ENCODE data around the gene ZCCHC4.

Gene ZCCHC4

GRCh38 chr4:25386926-25387325, 74.4 kb downstream of the ZCCHC4 start:
- Histone ChIP-seq H3K27me3 (ENCODE audit: control insufficient read depth in 1 of 2, insufficient read depth in 2 of 2, low read length in 2 of 2) (no peaks in the 10 kb centered on the region), H3K36me3 (ENCODE audit: insufficient read depth, low read length) (peaks cover 15% of the 10 kb centered on the region), H3K4me3 (ENCODE audit: low read depth in 1 of 2, low read length in 2 of 2) (no peak overlapping the region), H3K9me3 (ENCODE audit: low read length) (no peaks in the 10 kb centered on the region), H3K27ac (ENCODE audit: low read depth, low read length) (no peak overlapping the region), H3K9ac (ENCODE audit: low read length) (no peak overlapping the region), H3K4me1 (ENCODE audit: insufficient read depth, low read length) (no peaks in the 10 kb centered on the region)

GRCh38 chr4:25397305-25397704, 84.7 kb downstream of the ZCCHC4 start:
- Histone ChIP-seq H3K4me1 (ENCODE audit: insufficient read depth, low read length) (no peaks in the 10 kb centered on the region), H3K4me3 (ENCODE audit: low read depth in 1 of 2, low read length in 2 of 2) (no peak overlapping the region), H3K9me3 (ENCODE audit: low read length) (no peaks in the 10 kb centered on the region), H3K27ac (ENCODE audit: low read depth, low read length) (no peak overlapping the region), H3K9ac (ENCODE audit: low read length) (no peak overlapping the region), H3K36me3 (ENCODE audit: insufficient read depth, low read length) (peaks cover 72% of the 10 kb centered on the region), H3K27me3 (ENCODE audit: control insufficient read depth in 1 of 2, insufficient read depth in 2 of 2, low read length in 2 of 2) (no peaks in the 10 kb centered on the region)

- H3K4me1 ChIP-seq (ENCODE audit: insufficient read depth, low read length): no peaks in the 10 kb centered on the region
- H3K27me3 ChIP-seq (ENCODE audit: control insufficient read depth in 1 of 2, insufficient read depth in 2 of 2, low read length in 2 of 2): no peaks in the 10 kb centered on the region
- H3K36me3 ChIP-seq (ENCODE audit: insufficient read depth, low read length): peaks cover 72% of the 10 kb centered on the region
- no peak overlapping the region for H3K4me3 ChIP-seq (ENCODE audit: low read depth in 1 of 2, low read length in 2 of 2)
- no peak overlapping the region for H3K27ac ChIP-seq (ENCODE audit: low read depth, low read length)
- H3K9me3 ChIP-seq (ENCODE audit: low read length): no peaks in the 10 kb centered on the region
- no peak overlapping the region for H3K9ac ChIP-seq (ENCODE audit: low read length)
These were observed 86.9 kb downstream of the ZCCHC4 start for GRCh38 chr4:25399510-25399909.

- Histone ChIP-seq H3K9me3 (ENCODE audit: low read length) (no peaks in the 10 kb centered on the region), H3K27ac (ENCODE audit: low read depth, low read length) (no peak overlapping the region), H3K4me1 (ENCODE audit: insufficient read depth, low read length) (no peaks in the 10 kb centered on the region), H3K9ac (ENCODE audit: low read length) (no peak overlapping the region), H3K4me3 (ENCODE audit: low read depth in 1 of 2, low read length in 2 of 2) (no peak overlapping the region), H3K36me3 (ENCODE audit: insufficient read depth, low read length) (peaks cover 70% of the 10 kb centered on the region), H3K27me3 (ENCODE audit: control insufficient read depth in 1 of 2, insufficient read depth in 2 of 2, low read length in 2 of 2) (no peaks in the 10 kb centered on the region)
These were observed 88.5 kb downstream of the ZCCHC4 start for GRCh38 chr4:25401066-25401465.

GRCh38 chr4:25402521-25402920, 89.9 kb downstream of the ZCCHC4 start:
- H3K27ac ChIP-seq (ENCODE audit: low read depth, low read length): no peak overlapping the region
- H3K9ac ChIP-seq (ENCODE audit: low read length): no peak overlapping the region
- no peak overlapping the region for H3K4me3 ChIP-seq (ENCODE audit: low read depth in 1 of 2, low read length in 2 of 2)
- no peaks in the 10 kb centered on the region for H3K4me1 ChIP-seq (ENCODE audit: insufficient read depth, low read length)
- H3K36me3 ChIP-seq (ENCODE audit: insufficient read depth, low read length): peaks cover 59% of the 10 kb centered on the region
- H3K9me3 ChIP-seq (ENCODE audit: low read length): no peaks in the 10 kb centered on the region
- H3K27me3 ChIP-seq (ENCODE audit: control insufficient read depth in 1 of 2, insufficient read depth in 2 of 2, low read length in 2 of 2): no peaks in the 10 kb centered on the region

- Histone ChIP-seq H3K9ac (ENCODE audit: low read length) (no peak overlapping the region), H3K9me3 (ENCODE audit: low read length) (no peaks in the 10 kb centered on the region), H3K36me3 (ENCODE audit: insufficient read depth, low read length) (peaks cover 57% of the 10 kb centered on the region), H3K27me3 (ENCODE audit: control insufficient read depth in 1 of 2, insufficient read depth in 2 of 2, low read length in 2 of 2) (no peaks in the 10 kb centered on the region), H3K27ac (ENCODE audit: low read depth, low read length) (no peak overlapping the region), H3K4me3 (ENCODE audit: low read depth in 1 of 2, low read length in 2 of 2) (no peak overlapping the region), H3K4me1 (ENCODE audit: insufficient read depth, low read length) (no peaks in the 10 kb centered on the region)
These were observed 91.1 kb downstream of the ZCCHC4 start for GRCh38 chr4:25403699-25404098.

GRCh38 chr4:25405453-25405852, 92.9 kb downstream of the ZCCHC4 start:
- Histone ChIP-seq H3K27ac (ENCODE audit: low read depth, low read length) (no peak overlapping the region), H3K27me3 (ENCODE audit: control insufficient read depth in 1 of 2, insufficient read depth in 2 of 2, low read length in 2 of 2) (no peaks in the 10 kb centered on the region), H3K36me3 (ENCODE audit: insufficient read depth, low read length) (peaks cover 57% of the 10 kb centered on the region), H3K9me3 (ENCODE audit: low read length) (no peaks in the 10 kb centered on the region), H3K4me3 (ENCODE audit: low read depth in 1 of 2, low read length in 2 of 2) (no peak overlapping the region), H3K9ac (ENCODE audit: low read length) (no peak overlapping the region), H3K4me1 (ENCODE audit: insufficient read depth, low read length) (no peaks in the 10 kb centered on the region)

GRCh38 chr4:25406081-25406692, 93.6 kb downstream of the ZCCHC4 start:
- Histone ChIP-seq H3K36me3 (ENCODE audit: insufficient read depth, low read length) (peaks cover 59% of the 10 kb centered on the region), H3K9me3 (ENCODE audit: low read length) (no peaks in the 10 kb centered on the region), H3K4me1 (ENCODE audit: insufficient read depth, low read length) (no peaks in the 10 kb centered on the region), H3K27me3 (ENCODE audit: control insufficient read depth in 1 of 2, insufficient read depth in 2 of 2, low read length in 2 of 2) (no peaks in the 10 kb centered on the region), H3K4me3 (ENCODE audit: low read depth in 1 of 2, low read length in 2 of 2) (no peak overlapping the region), H3K27ac (ENCODE audit: low read depth, low read length) (no peak overlapping the region), H3K9ac (ENCODE audit: low read length) (no peak overlapping the region)

GRCh38 chr4:25410820-25411529, 98.4 kb downstream of the ZCCHC4 start:
- no peaks in the 10 kb centered on the region for H3K9me3 ChIP-seq (ENCODE audit: low read length)
- H3K4me1 ChIP-seq (ENCODE audit: insufficient read depth, low read length): no peaks in the 10 kb centered on the region
- H3K27me3 ChIP-seq (ENCODE audit: control insufficient read depth in 1 of 2, insufficient read depth in 2 of 2, low read length in 2 of 2): no peaks in the 10 kb centered on the region
- H3K27ac ChIP-seq (ENCODE audit: low read depth, low read length): no peak overlapping the region
- H3K4me3 ChIP-seq (ENCODE audit: low read depth in 1 of 2, low read length in 2 of 2): no peak overlapping the region
- H3K9ac ChIP-seq (ENCODE audit: low read length): no peak overlapping the region
- H3K36me3 ChIP-seq (ENCODE audit: insufficient read depth, low read length): peaks cover 58% of the 10 kb centered on the region

- no peaks in the 10 kb centered on the region for H3K9me3 ChIP-seq (ENCODE audit: low read length)
- no peaks in the 10 kb centered on the region for H3K27me3 ChIP-seq (ENCODE audit: control insufficient read depth in 1 of 2, insufficient read depth in 2 of 2, low read length in 2 of 2)
- H3K4me1 ChIP-seq (ENCODE audit: insufficient read depth, low read length): no peaks in the 10 kb centered on the region
- peaks cover 72% of the 10 kb centered on the region for H3K36me3 ChIP-seq (ENCODE audit: insufficient read depth, low read length)
- no peak overlapping the region for H3K27ac ChIP-seq (ENCODE audit: low read depth, low read length)
- no peak overlapping the region for H3K9ac ChIP-seq (ENCODE audit: low read length)
- H3K4me3 ChIP-seq (ENCODE audit: low read depth in 1 of 2, low read length in 2 of 2): no peak overlapping the region
These were observed 100.7 kb downstream of the ZCCHC4 start for GRCh38 chr4:25413261-25413660.

- Histone ChIP-seq H3K9me3 (ENCODE audit: low read length) (no peaks in the 10 kb centered on the region), H3K4me3 (ENCODE audit: low read depth in 1 of 2, low read length in 2 of 2) (no peak overlapping the region), H3K4me1 (ENCODE audit: insufficient read depth, low read length) (no peaks in the 10 kb centered on the region), H3K27ac (ENCODE audit: low read depth, low read length) (no peak overlapping the region), H3K36me3 (ENCODE audit: insufficient read depth, low read length) (peaks cover 45% of the 10 kb centered on the region), H3K27me3 (ENCODE audit: control insufficient read depth in 1 of 2, insufficient read depth in 2 of 2, low read length in 2 of 2) (no peaks in the 10 kb centered on the region), H3K9ac (ENCODE audit: low read length) (no peak overlapping the region)
These were observed 104.4 kb downstream of the ZCCHC4 start for GRCh38 chr4:25417014-25417413.

Measured in muscle layer of colon (tissue), 2 donors.